K562 (cell line): ENCODE results near the gene ACSM6. TPM values are rescaled to one million over a fixed set of nuclear protein-coding genes. Genes with fewer than 3 reads are reported as not detected.

Experiments
- ARID1B ChIP-seq: fragments of 450-650 bp; IDR thresholded peaks from 2 replicates; pipeline ENCODE4 v1.6.1; 2016; ENCODE audit warnings: antibody characterized with exemption, mild to moderate bottlenecking, inconsistent platforms
- CAMTA2 ChIP-seq: fragments of 250-450 bp; sonication (Bioruptor Pico); conservative IDR thresholded peaks from 2 replicates; pipeline ENCODE4 v1.5.1; 2022
- ESRRA ChIP-seq: fragments of 450-650 bp; IDR thresholded peaks from 2 replicates; pipeline ENCODE4 v1.6.1; 2014; ENCODE audit warnings: low read depth, mild to moderate bottlenecking, moderate library complexity, borderline replicate concordance
- HMGN3 ChIP-seq: IDR thresholded peaks from 2 replicates; pipeline ENCODE4 v1.6.1; 2011; ENCODE audit warnings: borderline replicate concordance, low read depth, mild to moderate bottlenecking, mixed read lengths, low read length; ENCODE audit not compliant: insufficient read length; ENCODE audit errors: extremely low read depth
- LEF1 ChIP-seq: fragments of 450-650 bp; IDR thresholded peaks from 2 replicates; pipeline ENCODE4 v1.6.1; 2016; ENCODE audit warnings: mild to moderate bottlenecking
- MAFK ChIP-seq: IDR thresholded peaks from 2 replicates; pipeline ENCODE4 v1.6.1; 2011; ENCODE audit warnings: low read length, improper control_type of control experiment
- NR2C2 ChIP-seq, 2 experiments: fragments of 200-800 bp in 1 of 2; sonication (Bioruptor generic) in 1 of 2; sonication (generic) in 1 of 2; formaldehyde crosslinking in 1 of 2; IDR thresholded peaks; 2 replicates each; pipeline versions ENCODE4 v1.6.1 to v1.8.0; 2016 to 2022; ENCODE audit warnings: mild to moderate bottlenecking in 1 of 2, missing compliant biosample characterization in 1 of 2, missing genetic modification characterization in 1 of 2, missing genetic modification reagents in 1 of 2
- OTX1 ChIP-seq: fragments of 450-650 bp; formaldehyde crosslinking; IDR thresholded peaks from 2 replicates; pipeline ENCODE4 v1.4.0; 2022; ENCODE audit warnings: mild to moderate bottlenecking
- PCBP2 ChIP-seq: fragments of 200-400 bp; formaldehyde crosslinking; IDR thresholded peaks from 2 replicates; pipeline ENCODE4 v1.6.1; 2018; ENCODE audit warnings: low read length, low read depth, mild to moderate bottlenecking, moderate library complexity; ENCODE audit not compliant: poor library complexity, severe bottlenecking
- RUNX1 ChIP-seq: sonication (generic); IDR thresholded peaks from 2 replicates; pipeline ENCODE4 v1.6.1; 2016; ENCODE audit warnings: antibody characterized with exemption, low read depth
- SIRT6 ChIP-seq: IDR thresholded peaks from one replicate; pipeline ENCODE4 v1.6.1; 2012; ENCODE audit warnings: low read depth, mild to moderate bottlenecking, control low read depth, inconsistent platforms, low read length, moderate library complexity
- SRF ChIP-seq, 2 experiments: fragments of 250-450, 450-650 bp in 1 of 2; sonication (Bioruptor Pico) in 1 of 2; sonication (generic) in 1 of 2; formaldehyde crosslinking; IDR thresholded peaks; 2 replicates each; pipeline versions ENCODE4 v1.5.0 to v1.5.1; 2020 to 2022; ENCODE audit warnings: mild to moderate bottlenecking in 1 of 2, missing genetic modification reagents in 1 of 2
- TCF7 ChIP-seq: sonication (generic); IDR thresholded peaks from 2 replicates; pipeline ENCODE4 v1.6.1; 2016; ENCODE audit warnings: antibody characterized with exemption, borderline replicate concordance
- TFAM ChIP-seq: fragments of 250-450 bp; sonication (Bioruptor Pico); conservative IDR thresholded peaks from 2 replicates; pipeline ENCODE4 v1.5.0; 2021; ENCODE audit warnings: mild to moderate bottlenecking, moderate library complexity
- ZNF124 ChIP-seq: sonication (generic); formaldehyde crosslinking; IDR thresholded peaks from 2 replicates; pipeline ENCODE4 v1.8.1; 2022; ENCODE audit warnings: missing genetic modification reagents
- ZNF239 ChIP-seq: fragments of 250-450 bp; sonication (Bioruptor Pico); IDR thresholded peaks from 2 replicates; pipeline ENCODE4 v1.4.0; 2020; ENCODE audit warnings: mild to moderate bottlenecking
- ZNF76 ChIP-seq: fragments of 250-450 bp; sonication (Bioruptor Pico); IDR thresholded peaks from 2 replicates; pipeline ENCODE4 v1.4.0; 2020; ENCODE audit warnings: mild to moderate bottlenecking, moderate library complexity, borderline replicate concordance
- ZNF830 ChIP-seq: fragments of 250-450 bp; sonication (Bioruptor Pico); IDR thresholded peaks from 2 replicates; pipeline ENCODE4 v1.5.0; 2021; ENCODE audit warnings: mild to moderate bottlenecking
- polyA plus RNA-seq, 8 experiments: library from polyadenylated mRNA; depleted of rRNA in 4 of 8; stranded (reverse) in 5 of 8; unstranded in 3 of 8; fragments of >200 nt; fragmentation: Nextera tagmentation in 2 of 8; fragmentation: Illumina TruSeq in 1 of 8; extraction: Ambion mirVana in 2 of 8; extraction: Trizol in 1 of 8; gene quantifications; 2 replicates each; pipeline versions ENCODE4 v1.2.1 to v1.2.3, GENCODE V29; 2011 to 2014; ENCODE audit warnings: inconsistent platforms in 1 of 8, missing spikeins in 1 of 8
- total RNA-seq, 7 experiments: library from RNA; depleted of rRNA in 6 of 7; stranded (reverse); fragments of >200 nt in 6 of 7; fragmentation: Illumina TruSeq in 2 of 7; extraction: Trizol in 2 of 7; gene quantifications; 2 replicates each; pipeline versions ENCODE4 v1.2.1 to v1.2.3, GENCODE V29; 2011 to 2021; ENCODE audit warnings: low replicate concordance in 1 of 7
- TF ChIP-seq, protein P1 (sequence below), 3 experiments: fragments of 200-800 bp in 1 of 3; fragments of 250-450 bp in 1 of 3; fragments of 450-650 bp in 1 of 3; sonication (Bioruptor Pico) in 1 of 3; sonication (Bioruptor generic) in 1 of 3; formaldehyde crosslinking in 1 of 3; IDR thresholded peaks; 2 replicates each; pipeline versions ENCODE4 v1.6.1 to v1.8.0; 2016 to 2022; ENCODE audit warnings: mild to moderate bottlenecking in 2 of 3, missing genetic modification characterization in 2 of 3, missing compliant biosample characterization in 1 of 3, moderate library complexity in 1 of 3
- TF ChIP-seq, protein P2 (sequence below): fragments of 450-650 bp; formaldehyde crosslinking; IDR thresholded peaks from 2 replicates; pipeline ENCODE4 v1.4.0; 2020; ENCODE audit warnings: mild to moderate bottlenecking, moderate library complexity
- TF ChIP-seq, protein P3 (sequence below): fragments of 200-800 bp; sonication (Bioruptor generic); IDR thresholded peaks from 2 replicates; pipeline ENCODE4 v1.6.1; 2017; ENCODE audit warnings: missing genetic modification characterization, missing compliant biosample characterization
- TF ChIP-seq, protein P4 (sequence below): fragments of 250-450 bp; sonication (Bioruptor Pico); IDR thresholded peaks from 2 replicates; pipeline ENCODE4 v1.8.0; 2021; ENCODE audit warnings: borderline replicate concordance, mild to moderate bottlenecking, moderate library complexity; ENCODE audit not compliant: poor library complexity, severe bottlenecking

ACSM6 gene
- total and polyA plus RNA-seq, 9 of the 15 experiments (the other 6 are each of a cell fraction or from before 2014, with no cell fraction given): not detected

DNA sequence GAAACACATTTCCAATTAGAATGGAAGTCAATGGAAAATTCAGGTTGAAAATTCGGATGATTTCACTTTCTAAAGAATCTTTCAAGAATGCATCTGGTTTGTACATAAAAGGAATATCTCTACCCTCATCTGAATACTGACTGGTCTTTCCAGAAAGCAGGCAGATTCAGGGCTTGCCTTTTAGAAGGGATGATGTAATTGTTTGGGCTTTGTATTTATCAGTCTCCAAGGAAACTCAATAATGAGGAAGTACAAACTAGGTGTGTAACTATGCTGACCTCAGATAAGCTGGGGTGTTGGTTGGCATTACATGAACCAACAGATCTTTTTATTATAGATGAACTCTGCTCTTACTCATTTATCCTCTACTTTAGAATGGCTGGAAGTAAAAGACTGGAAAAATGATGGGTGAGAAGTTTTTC, 72.6 kb downstream of the ACSM6 start (continued):
- TF ChIP-seq TFAM (CRISPR knock-in tag) (no peak), MAFK (no peak), RUNX1 (no peak), OTX1 (CRISPR knock-in tag) (no peak), CAMTA2 (CRISPR knock-in tag) (no peak), TCF7 (no peak), ARID1B (peak; percentile 84), ESRRA (peak; percentile 42; the same call in 1 of the 2 replicates), PCBP2 (no peak), ZNF76 (CRISPR knock-in tag) (no peak), LEF1 (peak; percentile 70; the same call in 1 of the 2 replicates), ZNF124 (no peak), ZNF830 (no peak), SRF (CRISPR knock-in tag; IDR thresholded peaks at IDR 0.05) (peak in 1 of 2 experiments; percentile 73; a peak in 1 of 4 replicates), SIRT6 (no peak), NR2C2 (CRISPR knock-in tag; IDR thresholded peaks at IDR 0.05) (no peak), NR2C2 (tag; IDR thresholded peaks at IDR 0.05) (peak; percentile 90), ZNF239 (no peak), HMGN3 (no peak)
- TF ChIP-seq, protein P1, sequence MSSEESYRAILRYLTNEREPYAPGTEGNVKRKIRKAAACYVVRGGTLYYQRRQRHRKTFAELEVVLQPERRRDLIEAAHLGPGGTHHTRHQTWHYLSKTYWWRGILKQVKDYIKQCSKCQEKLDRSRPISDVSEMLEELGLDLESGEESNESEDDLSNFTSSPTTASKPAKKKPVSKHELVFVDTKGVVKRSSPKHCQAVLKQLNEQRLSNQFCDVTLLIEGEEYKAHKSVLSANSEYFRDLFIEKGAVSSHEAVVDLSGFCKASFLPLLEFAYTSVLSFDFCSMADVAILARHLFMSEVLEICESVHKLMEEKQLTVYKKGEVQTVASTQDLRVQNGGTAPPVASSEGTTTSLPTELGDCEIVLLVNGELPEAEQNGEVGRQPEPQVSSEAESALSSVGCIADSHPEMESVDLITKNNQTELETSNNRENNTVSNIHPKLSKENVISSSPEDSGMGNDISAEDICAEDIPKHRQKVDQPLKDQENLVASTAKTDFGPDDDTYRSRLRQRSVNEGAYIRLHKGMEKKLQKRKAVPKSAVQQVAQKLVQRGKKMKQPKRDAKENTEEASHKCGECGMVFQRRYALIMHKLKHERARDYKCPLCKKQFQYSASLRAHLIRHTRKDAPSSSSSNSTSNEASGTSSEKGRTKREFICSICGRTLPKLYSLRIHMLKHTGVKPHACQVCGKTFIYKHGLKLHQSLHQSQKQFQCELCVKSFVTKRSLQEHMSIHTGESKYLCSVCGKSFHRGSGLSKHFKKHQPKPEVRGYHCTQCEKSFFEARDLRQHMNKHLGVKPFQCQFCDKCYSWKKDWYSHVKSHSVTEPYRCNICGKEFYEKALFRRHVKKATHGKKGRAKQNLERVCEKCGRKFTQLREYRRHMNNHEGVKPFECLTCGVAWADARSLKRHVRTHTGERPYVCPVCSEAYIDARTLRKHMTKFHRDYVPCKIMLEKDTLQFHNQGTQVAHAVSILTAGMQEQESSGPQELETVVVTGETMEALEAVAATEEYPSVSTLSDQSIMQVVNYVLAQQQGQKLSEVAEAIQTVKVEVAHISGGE (CRISPR knock-in tag; IDR thresholded peaks at IDR 0.05): peak in 1 of 3 experiments; percentile 41; a peak in 1 of 6 replicates
- TF ChIP-seq, protein P2, sequence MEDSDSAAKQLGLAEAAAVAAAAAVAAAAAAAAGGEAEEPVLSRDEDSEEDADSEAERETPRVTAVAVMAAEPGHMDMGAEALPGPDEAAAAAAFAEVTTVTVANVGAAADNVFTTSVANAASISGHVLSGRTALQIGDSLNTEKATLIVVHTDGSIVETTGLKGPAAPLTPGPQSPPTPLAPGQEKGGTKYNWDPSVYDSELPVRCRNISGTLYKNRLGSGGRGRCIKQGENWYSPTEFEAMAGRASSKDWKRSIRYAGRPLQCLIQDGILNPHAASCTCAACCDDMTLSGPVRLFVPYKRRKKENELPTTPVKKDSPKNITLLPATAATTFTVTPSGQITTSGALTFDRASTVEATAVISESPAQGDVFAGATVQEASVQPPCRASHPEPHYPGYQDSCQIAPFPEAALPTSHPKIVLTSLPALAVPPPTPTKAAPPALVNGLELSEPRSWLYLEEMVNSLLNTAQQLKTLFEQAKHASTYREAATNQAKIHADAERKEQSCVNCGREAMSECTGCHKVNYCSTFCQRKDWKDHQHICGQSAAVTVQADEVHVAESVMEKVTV (CRISPR knock-in tag): no peak
- TF ChIP-seq, protein P3, sequence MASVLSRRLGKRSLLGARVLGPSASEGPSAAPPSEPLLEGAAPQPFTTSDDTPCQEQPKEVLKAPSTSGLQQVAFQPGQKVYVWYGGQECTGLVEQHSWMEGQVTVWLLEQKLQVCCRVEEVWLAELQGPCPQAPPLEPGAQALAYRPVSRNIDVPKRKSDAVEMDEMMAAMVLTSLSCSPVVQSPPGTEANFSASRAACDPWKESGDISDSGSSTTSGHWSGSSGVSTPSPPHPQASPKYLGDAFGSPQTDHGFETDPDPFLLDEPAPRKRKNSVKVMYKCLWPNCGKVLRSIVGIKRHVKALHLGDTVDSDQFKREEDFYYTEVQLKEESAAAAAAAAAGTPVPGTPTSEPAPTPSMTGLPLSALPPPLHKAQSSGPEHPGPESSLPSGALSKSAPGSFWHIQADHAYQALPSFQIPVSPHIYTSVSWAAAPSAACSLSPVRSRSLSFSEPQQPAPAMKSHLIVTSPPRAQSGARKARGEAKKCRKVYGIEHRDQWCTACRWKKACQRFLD: peak; percentile 81
- TF ChIP-seq, protein P4, sequence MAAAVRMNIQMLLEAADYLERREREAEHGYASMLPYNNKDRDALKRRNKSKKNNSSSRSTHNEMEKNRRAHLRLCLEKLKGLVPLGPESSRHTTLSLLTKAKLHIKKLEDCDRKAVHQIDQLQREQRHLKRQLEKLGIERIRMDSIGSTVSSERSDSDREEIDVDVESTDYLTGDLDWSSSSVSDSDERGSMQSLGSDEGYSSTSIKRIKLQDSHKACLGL (CRISPR knock-in tag): no peak
